HG02870 (cell line): ENCODE measurements around the gene SLC6A13.
"Not testable (repeated sequence)": the region's sequence is repeated elsewhere in the genome, so short reads cannot be mapped to it uniquely, and the experiment has no call there.

Experiments used
- ATAC-seq: cut with Tn5 transposase; IDR thresholded peaks from one replicate; pipeline ENCODE4 v1.9.1; 2021; ENCODE audit warnings: mild to moderate bottlenecking, moderate library complexity; ENCODE audit not compliant: unreplicated experiment

Gene SLC6A13

GRCh38 chr12:218221-218620, 44.4 kb downstream of the SLC6A13 start:
- no peak for ATAC-seq

- ATAC-seq, result not testable (repeated sequence)
These were observed 45.6 kb downstream of the SLC6A13 start for GRCh38 chr12:217029-217428.

GRCh38 chr12:215116-215515, 47.5 kb downstream of the SLC6A13 start:
- no peak for ATAC-seq

GRCh38 chr12:214003-214741, 48.5 kb downstream of the SLC6A13 start, which contains the start of gene SLC6A12:
SLC6A12 (minus strand) TSS chr12:214157; CDS start chr12:209986, 4,171 bp downstream.
- ATAC-seq, result no peak

DNA sequence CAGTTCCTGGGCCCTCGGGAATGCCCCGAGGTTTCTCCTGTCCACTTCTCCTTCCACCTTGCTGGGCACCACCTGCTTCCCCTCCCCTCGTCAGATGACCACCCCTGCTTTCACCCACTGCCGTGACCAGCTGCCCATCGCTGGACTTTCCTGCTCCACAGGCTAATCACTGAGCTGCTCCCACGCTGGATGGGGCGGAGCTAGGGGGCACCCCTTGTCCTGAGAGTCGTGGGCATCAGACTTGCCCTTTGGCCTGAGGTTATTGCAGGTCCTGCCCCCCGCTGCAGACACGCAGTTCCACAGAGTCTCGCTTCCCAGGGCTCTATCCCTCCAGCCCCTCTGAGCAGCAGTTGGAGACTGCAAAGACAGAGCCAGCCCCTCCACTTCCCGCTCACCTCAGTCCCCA, 49.1 kb downstream of the SLC6A13 start:
- ATAC-seq, result no peak

DNA sequence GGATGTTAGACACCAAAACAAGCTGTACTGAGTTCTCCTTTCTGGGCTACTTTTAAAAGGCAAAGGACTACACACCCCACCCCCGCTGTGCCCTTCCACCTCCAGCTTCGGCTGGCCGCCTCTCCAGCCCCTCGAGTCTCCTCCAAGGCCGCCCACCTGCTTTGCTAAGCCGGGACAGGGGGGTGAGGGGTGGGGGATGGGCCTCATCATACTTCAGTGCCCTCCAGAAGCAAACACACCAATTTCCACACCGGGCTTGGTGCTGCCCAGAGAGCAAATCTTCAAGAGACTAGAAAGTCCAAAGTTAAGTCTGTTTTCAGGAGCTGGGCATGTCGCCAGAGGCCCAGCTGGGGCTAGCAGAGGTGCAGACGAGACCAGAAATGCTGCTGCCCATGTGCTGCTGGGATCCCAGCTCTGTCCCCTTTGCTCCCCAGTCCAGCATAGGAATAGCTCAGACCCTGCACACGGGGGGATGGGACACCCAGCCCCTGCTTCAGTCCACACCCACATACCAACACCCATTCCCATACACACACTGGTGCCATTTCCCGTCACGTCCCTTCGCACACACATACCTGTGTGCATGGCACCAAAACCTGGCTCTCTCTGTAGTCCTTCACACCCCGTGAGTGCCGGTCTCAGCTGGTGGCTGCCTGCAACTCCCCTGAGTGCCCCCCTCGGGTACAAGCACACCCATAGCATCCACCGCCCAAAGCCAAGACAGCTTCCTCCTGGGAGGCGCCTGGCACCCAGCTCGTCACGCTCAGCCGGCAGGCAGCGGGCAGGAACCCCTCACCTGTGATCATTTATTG, 49.7 kb downstream of the SLC6A13 start:
- ATAC-seq, result no peak

DNA sequence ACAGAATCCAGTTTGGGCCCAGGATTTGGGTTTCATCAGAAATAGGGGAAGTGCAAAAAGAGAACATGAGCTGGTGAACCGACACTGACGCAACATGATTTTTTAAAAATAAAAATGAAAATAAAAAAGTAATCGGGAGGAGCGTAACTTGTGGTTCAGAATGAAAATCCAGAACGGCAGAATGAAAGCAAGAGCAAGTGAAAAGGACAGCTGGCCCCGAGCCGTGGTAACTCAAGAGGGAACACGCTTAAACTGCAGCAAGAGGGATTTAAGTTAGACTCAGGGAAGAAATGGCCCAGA, 50.3 kb downstream of the SLC6A13 start:
- no peak for ATAC-seq

GRCh38 chr12:211639-212414, 50.8 kb downstream of the SLC6A13 start:
- no peak for ATAC-seq

DNA sequence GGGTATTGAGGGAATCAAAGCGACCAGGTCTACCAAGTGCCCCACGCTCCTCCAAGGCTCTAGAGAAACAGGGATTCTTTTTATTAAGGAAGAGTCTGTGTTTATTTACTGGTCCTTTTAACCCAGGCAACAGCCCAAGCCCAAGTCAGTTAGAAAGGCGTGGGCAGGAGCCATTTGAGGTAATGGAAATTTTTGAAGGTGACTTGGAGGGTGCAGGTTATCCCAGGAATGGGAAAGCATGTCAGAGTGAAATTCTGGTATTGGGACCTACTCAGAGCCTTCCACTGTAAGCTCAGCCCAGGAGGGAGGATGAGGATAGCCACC, 51.5 kb downstream of the SLC6A13 start:
- no peak for ATAC-seq

- no peak for ATAC-seq
These were observed 52.1 kb downstream of the SLC6A13 start for GRCh38 chr12:210277-211141.

- ATAC-seq, result no peak
These were observed 52.8 kb downstream of the SLC6A13 start for GRCh38 chr12:209851-210250.

GRCh38 chr12:209246-209645, 53.4 kb downstream of the SLC6A13 start:
- ATAC-seq, result no peak

DNA sequence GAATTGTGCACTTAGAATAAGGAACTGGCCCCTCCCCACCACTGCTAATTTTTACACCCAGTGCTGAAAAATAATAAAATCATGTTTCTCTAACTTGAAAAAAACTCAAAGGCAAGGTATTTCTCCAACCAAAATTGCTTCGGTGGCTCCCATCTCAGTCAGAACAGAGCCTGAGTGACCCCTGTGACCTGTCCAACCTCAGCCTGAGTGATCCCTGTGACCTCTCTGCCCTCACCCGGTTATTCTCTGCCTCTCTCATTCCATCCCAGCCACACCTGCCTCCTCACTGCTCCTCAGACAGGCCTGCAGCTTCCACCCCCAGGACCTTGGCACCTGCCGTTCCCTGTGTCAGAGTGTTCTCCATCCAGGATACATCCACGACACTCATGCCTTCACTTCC, 53.8 kb downstream of the SLC6A13 start:
- ATAC-seq, result no peak

DNA sequence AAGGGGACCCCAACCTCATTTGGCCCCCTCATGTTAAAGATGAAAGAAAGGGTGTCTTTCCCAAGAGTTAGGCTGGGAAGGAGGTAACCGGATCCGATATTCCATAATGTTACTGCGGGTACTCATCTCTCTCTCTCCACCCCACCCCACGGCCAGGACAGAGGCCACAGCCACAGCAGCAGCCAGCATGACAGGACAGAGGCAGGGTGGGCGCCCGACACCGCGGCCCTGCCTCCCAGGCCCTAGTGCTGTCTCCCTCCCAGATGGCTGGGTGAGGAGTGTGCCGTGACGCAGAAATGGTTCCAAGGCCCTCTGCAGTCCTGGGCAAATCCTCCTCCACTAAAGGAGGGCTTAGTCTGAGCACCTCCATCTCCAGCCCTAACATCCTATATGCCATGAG, 54.8 kb downstream of the SLC6A13 start:
- no peak for ATAC-seq

GRCh38 chr12:206746-207440, 55.7 kb downstream of the SLC6A13 start:
- no peak for ATAC-seq

DNA sequence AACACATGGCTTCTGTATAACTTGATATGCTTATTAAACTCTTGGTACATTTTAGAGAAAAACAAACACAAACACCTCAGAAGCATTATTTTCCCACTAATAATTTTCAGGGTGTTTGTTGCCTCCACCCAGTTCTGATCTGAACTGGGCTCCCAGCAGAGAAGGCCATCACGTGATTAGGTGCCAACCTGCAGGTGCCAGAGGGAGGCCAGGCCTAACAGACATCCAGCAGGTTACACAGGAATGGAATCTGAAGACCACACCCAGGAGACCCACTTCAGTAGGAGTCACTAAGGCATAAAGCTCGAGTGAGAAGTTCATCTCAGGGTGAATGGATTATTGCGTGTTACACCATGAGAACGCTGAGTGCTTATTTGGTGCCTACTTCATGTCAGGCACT, 57.6 kb downstream of the SLC6A13 start:
- ATAC-seq, result no peak

DNA sequence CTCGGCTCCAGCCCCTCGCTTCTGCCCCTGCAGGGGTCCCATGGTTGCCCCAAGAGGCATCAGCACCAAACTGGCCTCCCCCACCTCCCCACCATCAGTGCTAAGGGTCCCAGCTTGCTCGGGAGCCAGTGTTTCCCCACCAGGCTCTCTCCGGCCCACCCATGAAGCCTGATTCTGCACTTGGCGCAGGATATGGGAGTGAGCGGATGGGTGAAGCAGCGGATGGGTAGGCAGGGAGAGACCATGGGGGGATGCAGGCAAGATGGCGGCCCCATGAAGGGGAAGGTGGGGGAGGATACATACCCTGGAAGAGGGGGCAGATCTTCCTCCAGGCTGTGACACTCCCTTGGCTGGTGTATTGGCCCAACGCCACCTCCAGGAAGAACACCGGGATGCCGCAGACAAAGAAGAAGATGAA, 58.4 kb downstream of the SLC6A13 start:
- no peak for ATAC-seq

GRCh38 chr12:203462-204260, 59.0 kb downstream of the SLC6A13 start:
- ATAC-seq, result no peak

GRCh38 chr12:203074-203461, 59.6 kb downstream of the SLC6A13 start:
- ATAC-seq, result no peak
